BLaER1 treated with 17β-estradiol and CSF1 and Interleukin-3, amounts not matched to agents 10 nM and 100 nM (cell line): ENCODE results near the gene CHKB.
A peak's percentile ranks its signal among the peaks of the same experiment; 100 is the strongest.

ENCODE experiments used
- H3K27ac ChIP-seq, 11 experiments: shearing (Covaris generic); formaldehyde crosslinking; 2 replicates each; pipeline ENCODE4 v1.8.1; 2022
- H3K27me3 ChIP-seq, 11 experiments: shearing (Covaris generic); formaldehyde crosslinking; 2 replicates each; pipeline ENCODE4 v1.8.1; 2022
- H3K36me3 ChIP-seq, 11 experiments: shearing (Covaris generic); formaldehyde crosslinking; 2 replicates each; pipeline ENCODE4 v1.8.1; 2022
- H3K4me1 ChIP-seq, 10 experiments: shearing (Covaris generic); formaldehyde crosslinking; 2 replicates each; pipeline ENCODE4 v1.8.1; 2022
- H3K4me2 ChIP-seq, 11 experiments: shearing (Covaris generic); formaldehyde crosslinking; 2 replicates each; pipeline ENCODE4 v1.8.1; 2022
- H3K4me3 ChIP-seq, 10 experiments: shearing (Covaris generic); formaldehyde crosslinking; 2 replicates each; pipeline ENCODE4 v1.8.1; 2022
- H3K9ac ChIP-seq, 11 experiments: shearing (Covaris generic); formaldehyde crosslinking; 2 replicates each; pipeline ENCODE4 v1.8.1; 2022
- H3K9me3 ChIP-seq, 11 experiments: shearing (Covaris generic); formaldehyde crosslinking; replicated peaks in 1 of 11; 2 replicates each; pipeline ENCODE4 v1.8.1; 2022
- H4K20me1 ChIP-seq, 11 experiments: shearing (Covaris generic); formaldehyde crosslinking; 2 replicates each; pipeline ENCODE4 v1.8.1; 2022
- Cebpa-rat ChIP-seq, 11 experiments: shearing (Covaris generic); IDR thresholded peaks; 2 replicates each; pipeline ENCODE4 v1.8.1; 2022

CHKB gene

DNA sequence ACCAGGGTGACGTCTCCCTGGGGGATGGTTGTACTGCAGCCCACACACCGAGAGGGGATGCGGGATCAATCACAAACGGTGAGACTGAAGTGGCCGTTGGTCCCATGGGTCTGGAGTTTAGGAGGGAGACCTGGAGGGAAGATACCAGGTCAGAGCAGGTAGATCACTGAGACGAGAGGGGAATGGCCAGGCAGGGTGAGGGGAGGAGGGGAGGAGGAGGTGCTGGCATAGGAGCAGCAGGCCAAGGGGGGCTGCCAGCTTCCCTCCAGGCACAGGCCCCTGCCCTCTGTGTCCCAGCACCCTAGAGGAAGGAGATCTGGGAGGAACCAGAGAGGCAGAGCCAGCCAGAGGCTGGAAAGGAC lies 25.0 kb upstream of the CHKB start:
- H3K4me3 ChIP-seq, result no peak overlapping the region
- H3K27ac ChIP-seq, result no peak overlapping the region
- H4K20me1 ChIP-seq, result peaks cover 0 to 52% (median 0%) of the 10 kb centered on the region in 11 experiments; a peak in 10 of 22 replicates
- peaks cover 0 to 7% (median 2%) of the 10 kb centered on the region in 10 experiments; a peak in 5 of 20 replicates for H3K4me1 ChIP-seq
- no peak overlapping the region for H3K4me2 ChIP-seq
- no peak for TF ChIP-seq Cebpa-rat (IDR thresholded peaks at IDR 0.05)
- H3K9me3 ChIP-seq, result no peaks in the 10 kb centered on the region
- H3K27me3 ChIP-seq, result peaks cover 24 to 57% (median 41%) of the 10 kb centered on the region in 11 experiments
- H3K9ac ChIP-seq, result no peak overlapping the region
- H3K36me3 ChIP-seq, result no peaks in the 10 kb centered on the region

DNA sequence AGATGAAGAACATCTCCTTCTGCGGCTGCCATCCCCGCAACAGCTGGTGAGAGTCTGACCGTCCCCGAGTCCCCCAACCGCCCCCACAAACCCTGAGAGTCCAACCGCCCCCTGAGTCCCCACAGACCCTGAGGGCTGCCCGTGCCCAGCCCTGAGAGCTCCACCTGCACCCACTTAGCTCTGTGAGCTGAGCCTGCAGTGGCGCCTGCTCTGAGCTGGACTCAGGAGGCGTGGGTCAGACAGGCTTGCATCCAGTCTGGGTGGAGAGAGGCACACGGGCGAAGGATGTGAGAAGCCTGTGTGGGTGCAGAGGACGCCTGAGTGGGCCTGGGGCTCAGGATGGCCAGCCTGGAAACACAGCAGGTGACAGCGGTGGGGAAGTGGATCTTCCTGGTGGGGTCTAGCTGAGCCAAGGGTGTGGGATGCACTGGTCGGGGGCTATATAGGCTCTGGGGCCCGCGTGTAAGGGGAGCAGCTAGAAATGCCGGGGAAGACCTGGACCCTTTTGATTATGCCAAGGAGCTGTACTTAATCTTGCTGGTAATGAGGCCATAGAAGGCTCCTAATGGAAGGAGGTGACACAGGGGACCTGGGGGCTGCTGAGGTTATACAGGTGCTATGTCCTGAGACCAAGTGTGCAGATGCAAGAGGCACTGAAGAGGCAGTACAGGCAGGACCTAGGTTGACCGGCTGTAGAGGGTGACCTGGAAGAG lies 24.5 kb upstream of the CHKB start:
- Histone ChIP-seq H3K4me3 (no peak overlapping the region), H3K27ac (no peak overlapping the region), H3K9ac (no peak overlapping the region), H3K27me3 (peaks cover 29 to 62% (median 47%) of the 10 kb centered on the region in 11 experiments), H3K4me1 (peaks cover 0 to 7% (median 2%) of the 10 kb centered on the region in 10 experiments; a peak in 5 of 20 replicates), H3K36me3 (no peaks in the 10 kb centered on the region), H3K9me3 (no peaks in the 10 kb centered on the region), H4K20me1 (peaks cover 0 to 57% (median 1%) of the 10 kb centered on the region in 11 experiments; a peak in 10 of 22 replicates), H3K4me2 (no peak overlapping the region)
- TF ChIP-seq Cebpa-rat (IDR thresholded peaks at IDR 0.05), result no peak

DNA sequence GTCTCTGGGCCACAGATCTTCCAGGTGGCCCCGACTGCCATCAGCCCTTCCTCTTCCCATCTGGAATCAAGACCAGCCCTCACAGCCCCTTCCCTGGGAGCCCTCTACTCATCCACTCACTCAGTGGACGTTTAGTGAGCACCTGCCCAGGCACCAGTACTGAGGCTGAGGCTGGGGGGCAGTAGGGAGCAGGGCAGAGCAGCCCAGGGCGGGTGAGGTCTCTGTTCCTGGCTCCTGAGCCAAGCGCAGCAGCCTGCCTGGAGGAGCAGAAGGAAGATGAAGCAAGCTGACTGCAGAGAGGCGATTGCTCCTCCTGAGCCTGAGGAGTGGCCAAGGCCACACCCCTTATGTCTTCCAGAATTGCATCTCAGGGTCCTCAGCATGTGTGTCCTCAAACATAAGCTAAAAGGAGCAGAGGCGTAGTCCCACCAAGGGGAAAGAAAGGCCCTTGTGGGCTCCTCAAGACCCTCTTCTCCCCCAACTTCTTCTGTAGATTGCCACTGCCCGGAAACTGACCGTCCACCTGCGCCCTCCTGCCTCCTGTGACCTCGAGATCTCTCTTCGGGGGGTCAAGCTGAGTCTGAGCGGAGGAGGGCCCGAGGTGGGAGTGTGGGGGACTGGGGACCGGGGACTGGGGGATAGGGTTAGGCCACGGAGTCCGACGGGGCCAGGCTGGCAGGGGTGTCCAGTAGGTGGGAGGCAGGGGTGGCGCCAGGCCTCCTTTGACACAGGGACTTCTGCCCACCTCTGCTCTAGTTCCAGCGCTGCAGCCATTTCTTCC lies 23.7 kb upstream of the CHKB start:
- H3K4me2 ChIP-seq, result 0 out of 22 replicates have a peak overlapping the region, but pooled peaks of 1 of the 11 experiments have one; percentile 32
- no peak overlapping the region for H3K4me3 ChIP-seq
- H3K9ac ChIP-seq, result no peak overlapping the region
- H3K27ac ChIP-seq, result no peak overlapping the region
- H3K9me3 ChIP-seq, result no peaks in the 10 kb centered on the region
- H3K27me3 ChIP-seq, result peaks cover 36 to 70% (median 54%) of the 10 kb centered on the region in 11 experiments
- H3K4me1 ChIP-seq, result peaks cover 0 to 7% (median 2%) of the 10 kb centered on the region in 10 experiments; a peak in 5 of 20 replicates
- no peak for TF ChIP-seq Cebpa-rat (IDR thresholded peaks at IDR 0.05)
- H4K20me1 ChIP-seq, result peaks cover 0 to 63% (median 4%) of the 10 kb centered on the region in 11 experiments; a peak in 10 of 22 replicates
- H3K36me3 ChIP-seq, result no peaks in the 10 kb centered on the region

DNA sequence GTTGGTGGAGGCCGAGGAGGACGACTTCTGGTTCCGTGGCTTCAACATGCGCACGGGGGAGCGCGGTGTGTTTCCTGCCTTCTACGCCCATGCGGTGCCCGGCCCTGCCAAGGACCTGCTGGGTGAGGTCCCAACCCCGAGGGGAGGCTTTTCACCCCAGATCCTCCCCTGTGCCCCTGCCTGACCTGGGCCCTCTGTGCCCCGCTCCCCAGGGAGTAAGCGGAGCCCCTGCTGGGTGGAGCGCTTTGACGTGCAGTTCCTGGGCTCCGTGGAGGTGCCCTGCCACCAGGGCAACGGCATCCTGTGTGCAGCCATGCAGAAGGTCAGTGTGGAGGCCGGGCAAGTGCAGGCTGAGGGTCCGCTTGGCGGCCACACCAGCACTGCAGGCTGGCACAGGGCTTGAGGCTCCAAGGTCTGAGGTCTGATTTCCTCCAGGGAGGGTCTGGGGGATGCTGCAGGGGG lies 23.0 kb upstream of the CHKB start:
- no peak overlapping the region for H3K9ac ChIP-seq
- peak overlapping the region in 4 of 11 experiments; percentile 3 to 32 (median 10); a peak in 2 of 22 replicates for H3K4me2 ChIP-seq
- no peaks in the 10 kb centered on the region for H3K9me3 ChIP-seq
- H3K27me3 ChIP-seq, result peaks cover 42 to 77% (median 61%) of the 10 kb centered on the region in 11 experiments
- no peaks in the 10 kb centered on the region for H3K36me3 ChIP-seq
- peaks cover 0 to 63% (median 4%) of the 10 kb centered on the region in 11 experiments; a peak in 10 of 22 replicates for H4K20me1 ChIP-seq
- H3K27ac ChIP-seq, result no peak overlapping the region
- TF ChIP-seq Cebpa-rat (IDR thresholded peaks at IDR 0.05), result no peak
- no peak overlapping the region for H3K4me3 ChIP-seq
- H3K4me1 ChIP-seq, result peaks cover 0 to 7% (median 2%) of the 10 kb centered on the region in 10 experiments; a peak in 5 of 20 replicates

DNA sequence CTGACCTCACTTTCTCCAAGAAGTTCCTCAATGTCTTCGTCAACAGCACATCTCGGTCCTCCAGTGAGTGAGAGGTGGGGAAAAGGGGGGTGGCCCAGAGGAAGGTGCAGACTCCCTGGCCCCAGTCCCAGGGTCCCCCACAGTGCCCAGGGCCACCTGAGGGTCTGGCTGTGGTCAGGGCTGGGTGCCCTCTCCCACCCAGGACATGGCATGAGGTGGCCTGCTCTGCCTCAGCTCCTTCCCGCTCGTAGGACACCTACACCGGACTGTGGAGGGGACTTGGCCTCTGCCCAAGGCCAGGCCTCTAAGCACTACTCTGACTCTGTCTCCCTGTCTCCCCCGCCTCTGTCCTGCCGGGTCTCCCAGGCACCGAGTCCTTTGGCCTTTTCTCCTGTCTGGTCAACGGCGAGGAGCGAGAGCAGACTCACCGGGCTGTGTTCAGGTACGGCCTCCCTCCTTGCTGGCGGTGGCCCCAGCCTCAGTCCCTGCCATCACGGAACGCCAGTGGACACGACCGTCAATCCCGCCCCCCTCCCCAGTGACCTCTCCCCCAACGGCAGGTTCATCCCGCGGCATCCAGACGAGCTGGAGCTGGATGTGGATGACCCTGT lies 22.5 kb upstream of the CHKB start:
- peaks cover 46 to 82% (median 66%) of the 10 kb centered on the region in 11 experiments for H3K27me3 ChIP-seq

DNA sequence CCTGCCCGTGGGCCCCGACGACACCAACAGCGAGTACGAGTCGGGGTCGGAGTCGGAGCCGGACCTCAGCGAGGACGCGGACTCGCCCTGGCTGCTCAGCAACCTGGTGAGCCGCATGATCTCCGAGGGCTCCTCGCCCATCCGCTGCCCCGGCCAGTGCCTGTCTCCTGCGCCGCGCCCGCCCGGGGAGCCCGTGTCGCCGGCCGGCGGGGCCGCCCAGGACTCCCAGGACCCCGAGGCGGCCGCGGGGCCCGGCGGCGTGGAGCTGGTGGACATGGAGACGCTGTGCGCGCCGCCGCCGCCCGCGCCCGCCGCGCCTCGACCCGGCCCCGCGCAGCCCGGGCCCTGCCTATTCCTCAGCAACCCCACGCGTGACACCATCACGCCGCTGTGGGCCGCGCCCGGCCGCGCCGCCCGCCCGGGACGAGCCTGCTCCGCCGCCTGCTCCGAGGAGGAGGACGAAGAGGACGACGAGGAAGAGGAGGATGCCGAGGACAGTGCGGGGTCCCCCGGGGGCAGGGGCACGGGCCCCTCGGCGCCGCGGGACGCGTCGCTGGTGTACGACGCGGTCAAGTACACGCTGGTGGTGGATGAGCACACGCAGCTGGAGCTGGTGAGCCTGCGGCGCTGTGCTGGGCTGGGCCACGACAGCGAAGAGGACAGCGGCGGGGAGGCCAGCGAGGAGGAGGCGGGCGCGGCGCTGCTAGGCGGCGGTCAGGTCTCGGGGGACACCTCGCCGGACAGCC lies 21.8 kb upstream of the CHKB start:
- Histone ChIP-seq H3K27ac (no peak overlapping the region), H3K4me1 (peaks cover 0 to 7% (median 2%) of the 10 kb centered on the region in 10 experiments; a peak in 5 of 20 replicates), H3K9me3 (peaks cover 0 to 5% (median 0%) of the 10 kb centered on the region in 11 experiments; a peak in 5 of 22 replicates), H3K4me3 (no peak overlapping the region), H3K4me2 (no peak overlapping the region), H3K36me3 (no peaks in the 10 kb centered on the region), H3K9ac (no peak overlapping the region), H3K27me3 (peaks cover 53 to 89% (median 73%) of the 10 kb centered on the region in 11 experiments), H4K20me1 (peaks cover 0 to 64% (median 10%) of the 10 kb centered on the region in 11 experiments; a peak in 11 of 22 replicates)
- TF ChIP-seq Cebpa-rat (IDR thresholded peaks at IDR 0.05), result no peak

More for the DNA sequence above, 22.5 kb upstream of the CHKB start:
- Histone ChIP-seq H4K20me1 (peaks cover 0 to 63% (median 4%) of the 10 kb centered on the region in 11 experiments; a peak in 10 of 22 replicates), H3K4me2 (peak overlapping the region in 4 of 11 experiments; percentile 3 to 32 (median 10); a peak in 2 of 22 replicates), H3K9ac (no peak overlapping the region), H3K4me1 (peaks cover 0 to 7% (median 2%) of the 10 kb centered on the region in 10 experiments; a peak in 5 of 20 replicates), H3K36me3 (no peaks in the 10 kb centered on the region), H3K9me3 (no peaks in the 10 kb centered on the region), H3K4me3 (no peak overlapping the region), H3K27ac (no peak overlapping the region)
- no peak for TF ChIP-seq Cebpa-rat (IDR thresholded peaks at IDR 0.05)

DNA sequence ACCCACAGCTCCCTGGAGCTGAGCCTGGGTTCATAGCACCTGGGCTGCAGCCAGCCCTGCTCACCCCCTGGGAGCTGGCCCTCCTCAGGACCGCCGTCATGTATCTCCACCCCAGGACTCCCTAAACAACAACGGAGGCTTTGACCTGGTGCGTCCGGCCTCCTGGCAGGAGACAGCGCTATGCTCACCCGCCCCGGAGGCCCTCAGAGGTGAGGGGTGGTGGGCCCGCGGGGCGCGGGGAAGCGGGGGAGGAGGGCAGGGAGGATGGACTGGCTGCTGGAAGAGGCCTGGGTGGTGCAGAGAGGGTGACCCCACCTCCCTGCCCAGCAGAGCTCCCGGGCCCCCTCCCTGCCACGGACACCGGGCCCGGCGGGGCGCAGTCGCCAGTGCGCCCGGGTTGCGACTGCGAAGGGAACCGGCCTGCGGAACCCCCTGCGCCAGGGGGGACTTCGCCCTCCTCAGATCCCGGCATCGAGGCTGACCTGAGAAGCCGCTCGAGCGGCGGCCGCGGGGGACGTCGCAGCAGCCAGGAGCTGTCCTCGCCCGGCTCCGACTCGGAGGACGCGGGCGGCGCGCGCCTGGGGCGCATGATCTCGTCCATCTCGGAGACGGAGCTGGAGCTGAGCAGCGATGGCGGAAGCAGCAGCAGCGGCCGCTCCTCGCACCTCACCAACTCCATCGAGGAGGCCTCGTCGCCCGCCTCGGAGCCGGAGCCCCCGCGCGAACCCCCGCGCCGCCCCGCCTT lies 21.0 kb upstream of the CHKB start:
- Histone ChIP-seq H3K4me2 (no peak overlapping the region), H3K4me3 (no peak overlapping the region), H3K27me3 (peaks cover 61 to 96% (median 80%) of the 10 kb centered on the region in 11 experiments), H3K36me3 (no peaks in the 10 kb centered on the region), H3K9ac (no peak overlapping the region), H4K20me1 (peaks cover 0 to 64% (median 12%) of the 10 kb centered on the region in 11 experiments; a peak in 11 of 22 replicates), H3K9me3 (peaks cover 0 to 7% (median 0%) of the 10 kb centered on the region in 11 experiments; a peak in 6 of 22 replicates), H3K4me1 (peaks cover 0 to 7% (median 2%) of the 10 kb centered on the region in 10 experiments; a peak in 5 of 20 replicates), H3K27ac (no peak overlapping the region)
- TF ChIP-seq Cebpa-rat (IDR thresholded peaks at IDR 0.05), result no peak
